Heart right ventricle (tissue), 16 donors: ENCODE measurements around the gene GPR158. TPM values are rescaled to one million over a fixed set of nuclear protein-coding genes. Genes with fewer than 3 reads are reported as not detected.

Experiments used
- ATAC-seq, 8 donors: fragments of 200-7000 bp; cut with Tn5 transposase; one replicate each; pipeline ENCODE4 v1.9.1; 2020; ENCODE audit warnings: mild to moderate bottlenecking in 8 of 8, moderate library complexity in 8 of 8, moderate number of reproducible peaks in 1 of 8
- DNase-seq, 2 donors: peaks; one replicate each; pipeline ENCODE4 v3.0.0-alpha.2; 2020
- H3K27ac ChIP-seq, 10 donors: fragments of 200-600 bp; sonication (generic) in 2 of 10; one replicate each; pipeline versions ENCODE4 v1.5.0 to v1.8.0; 2020 to 2022; ENCODE audit warnings: mild to moderate bottlenecking in 3 of 10
- H3K27me3 ChIP-seq, 7 donors: fragments of 200-600 bp; one replicate each; pipeline ENCODE4 v1.8.0; 2021 to 2022; ENCODE audit warnings: mild to moderate bottlenecking in 2 of 7
- H3K36me3 ChIP-seq, 9 donors: fragments of 200-600 bp; sonication (generic) in 1 of 9; one replicate each; pipeline versions ENCODE4 v1.5.0 to v1.8.0; 2020 to 2022; ENCODE audit warnings: mild to moderate bottlenecking in 2 of 9
- H3K4me1 ChIP-seq, 9 donors: fragments of 200-600 bp; sonication (generic) in 1 of 9; one replicate each; pipeline versions ENCODE4 v1.5.0 to v1.8.0; 2020 to 2022; ENCODE audit warnings: mild to moderate bottlenecking in 4 of 9
- H3K4me3 ChIP-seq, 10 donors: fragments of 200-600 bp; sonication (generic) in 2 of 10; one replicate each; pipeline versions ENCODE4 v1.5.0 to v1.8.0; 2020 to 2022; ENCODE audit warnings: mild to moderate bottlenecking in 7 of 10, moderate library complexity in 2 of 10
- H3K9me3 ChIP-seq, 11 donors: fragments of 200-600 bp in 10 of 11; sonication (generic) in 2 of 11; one replicate each; pipeline versions ENCODE4 v1.5.0 to v1.8.0; 2013 to 2022; ENCODE audit warnings: mild to moderate bottlenecking in 2 of 11, control low read depth in 1 of 11, moderate library complexity in 1 of 11
- CTCF ChIP-seq, 9 donors: fragments of 200-600 bp; sonication (generic) in 2 of 9; IDR thresholded peaks; one replicate each; pipeline versions ENCODE4 v1.5.0 to v1.8.0; 2021 to 2022; ENCODE audit warnings: antibody characterized with exemption in 9 of 9, mild to moderate bottlenecking in 5 of 9, moderate library complexity in 1 of 9
- WGBS, 2 donors: extraction: QIAGEN DNeasy Blood & Tissue Kit; methylation state at CpG; one replicate each; pipeline ENCODE4 v1.1.7; 2013; ENCODE audit warnings: inconsistent platforms in 1 of 2; 5-methylcytosine and 5-hydroxymethylcytosine counted together
- intact Hi-C, 10 donors: fragments of 100-400 bp; cut with DNase I; formaldehyde crosslinking; loops; one replicate each; pipeline versions ENCODE4 v1.11.1 to v1.14.2; 2022
- polyA plus RNA-seq, 2 donors: library from polyadenylated mRNA; stranded (reverse); fragments of 200-250 nt; gene quantifications; one replicate each; pipeline ENCODE4 v1.2.3, GENCODE V29; 2013
- total RNA-seq, 10 donors: library from RNA; stranded (reverse); fragmentation: NEBNext Ultra II Directional in 3 of 10; extraction: Animal tissue kit (Norgen Biotek cat#: 25700) in 3 of 10; gene quantifications; one replicate each; pipeline versions ENCODE4 v1.2.1 to v1.2.4, GENCODE V29; 2021 to 2023
- donor health status: Arrhythmogenic right ventricular cardiomyopathy.
- donor health status: ischemic (EF 13 %, LVEDD 7.1; RV severe dilation, severe dysfunction).
- donor health status: healthy with polysubstance abuse.
- donor health status: DM: no; HTN: yes; CAD: no.
- donor health status: DM: no; HTN: no; CAD: no.
- donor health status: ischemic (EF 25% LVEDD 6.9; RV normal size, moderate dysfunction).
- donor health status: ischemic (EF 25% LVEDD 5.7; RV mildly dilated, moderate dysfunction).
- donor health status: healthy.
- donor health status: DM: yes; HTN: yes; CAD: no.
- donor health status: Ischemic cardiomyopathy.
- donor health status: ischemic (EF 35%, LVEDD 5.7; RV mildly dilated, moderate dysfunction).
- donor health status: nonischemic (EF 11% LVEDD 7.7; RV severe dilation, severe dysfunction).
- donor health status: DM: yes; HTN: yes; CAD: no.
- donor health status: PGD.
- donor health status: ischemic (EF 29% LVEDD 5.4; RV normal size, mild dysfunction).
- donor health status: nonischemic (EF 23%, LVEDD 6.1; RV moderate dilation, normal function).

Gene GPR158
- total and polyA plus RNA-seq, 12 donors: under 0.01 to 0.04 TPM; not detected in 10

GRCh38 chr10:25178411-25178810 lies 3.6 kb downstream of the GPR158 start:
- H3K9me3 ChIP-seq: no peaks in the 10 kb centered on the region
- no peak overlapping the region for H3K27ac ChIP-seq
- peaks cover 3 to 24% (median 18%) of the 10 kb centered on the region in 9 donors for H3K4me1 ChIP-seq
- no peaks in the 10 kb centered on the region for H3K36me3 ChIP-seq
- no peak for ATAC-seq
- no peak for TF ChIP-seq CTCF (IDR thresholded peaks at IDR 0.05)
- H3K4me3 ChIP-seq: no peak overlapping the region
- intact Hi-C loops: no loop called here
- peaks cover 7 to 70% (median 56%) of the 10 kb centered on the region in 7 donors for H3K27me3 ChIP-seq
- no peak for DNase-seq

DNA sequence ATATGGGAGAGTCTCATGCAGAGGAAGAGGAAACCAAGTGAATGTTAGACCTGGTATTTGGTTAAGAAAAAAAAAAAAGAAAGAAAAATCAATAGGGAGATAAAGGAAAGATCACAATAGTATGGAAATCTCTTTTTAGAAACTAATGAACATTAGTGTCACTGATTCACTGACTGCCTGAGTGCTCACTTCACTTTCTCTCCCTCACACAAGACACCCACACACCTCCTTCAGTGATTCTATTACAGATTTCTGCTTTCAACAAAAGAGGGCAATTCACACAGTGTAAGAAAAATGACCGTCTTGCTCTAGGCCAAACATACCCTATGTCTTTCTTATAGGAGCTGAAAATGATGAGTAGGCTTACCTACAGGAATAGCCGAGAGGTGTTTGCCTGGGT lies 6.0 kb downstream of the GPR158 start:
- no peak for TF ChIP-seq CTCF (IDR thresholded peaks at IDR 0.05)
- WGBS, 2 donors: 65 to 71% methylated on average over 2 of the region's 2 CpGs
- Histone ChIP-seq H3K27me3 (peaks cover 3 to 58% (median 41%) of the 10 kb centered on the region in 7 donors), H3K4me1 (peaks cover 0 to 11% (median 6%) of the 10 kb centered on the region in 9 donors), H3K4me3 (no peak overlapping the region), H3K27ac (no peak overlapping the region), H3K9me3 (no peaks in the 10 kb centered on the region), H3K36me3 (no peaks in the 10 kb centered on the region)
- intact Hi-C loops: no loop called here
- no peak for DNase-seq
- ATAC-seq: no peak

GRCh38 chr10:25182636-25183035 lies 7.8 kb downstream of the GPR158 start:
- Histone ChIP-seq H3K9me3 (no peaks in the 10 kb centered on the region), H3K4me1 (no peaks in the 10 kb centered on the region), H3K4me3 (no peak overlapping the region), H3K36me3 (no peaks in the 10 kb centered on the region), H3K27me3 (peaks cover 0 to 39% (median 22%) of the 10 kb centered on the region in 7 donors), H3K27ac (no peak overlapping the region)
- intact Hi-C loops: no loop called here
- ATAC-seq (no peak), DNase-seq (no peak)
- no peak for TF ChIP-seq CTCF (IDR thresholded peaks at IDR 0.05)
- WGBS, 2 donors: 71 to 72% methylated on average over 3 of the region's 3 CpGs

- no peaks in the 10 kb centered on the region for H3K36me3 ChIP-seq
- ATAC-seq (no peak), DNase-seq (no peak)
- intact Hi-C loops: no loop called here
- no peak overlapping the region for H3K27ac ChIP-seq
- 83 to 87% methylated on average over 5 of the region's 5 CpGs for WGBS, 2 donors
- no peak for TF ChIP-seq CTCF (IDR thresholded peaks at IDR 0.05)
- H3K9me3 ChIP-seq: peaks cover 0 to 14% (median 0%) of the 10 kb centered on the region in 11 donors
- H3K27me3 ChIP-seq: no peaks in the 10 kb centered on the region
- H3K4me1 ChIP-seq: no peaks in the 10 kb centered on the region
- H3K4me3 ChIP-seq: no peak overlapping the region
Observed at GRCh38 chr10:25191162-25191895, 16.5 kb downstream of the GPR158 start.
